ENCODE data around the gene PIM1.

- TF ChIP-seq CTCF (IDR thresholded peaks at IDR 0.05) (no peak), POLR2A (IDR thresholded peaks at IDR 0.05) (no peak)
Measured at GRCh38 chr6:37218061-37218460, 48.1 kb downstream of the PIM1 start.

Measured in breast epithelium (tissue), 3 donors.